Smooth muscle cell (in vitro differentiated cells): ENCODE data around the gene MAP7D1. TPM values are rescaled to one million over a fixed set of nuclear protein-coding genes. Genes with fewer than 3 reads are reported as not detected.

Source experiments
- DNase-seq: peaks from one replicate; lab custom pipeline; 2025; ENCODE audit not compliant: unreplicated experiment; lab: John Stamatoyannopoulos, UW
- H2AFZ ChIP-seq: fragments of 200-600 bp; sonication (generic); 2 replicates; pipeline ENCODE4 v1.6.0; 2016; ENCODE audit warnings: antibody characterized with exemption, low read depth, mild to moderate bottlenecking
- H3F3A ChIP-seq: fragments of 200-600 bp; sonication (generic); 2 replicates; pipeline ENCODE4 v1.6.0; 2017; ENCODE audit warnings: antibody characterized with exemption, low read depth
- H3K27ac ChIP-seq: fragments of 200-600 bp; sonication (generic); 2 replicates; pipeline ENCODE4 v1.5.1; 2016; ENCODE audit warnings: low read depth, mild to moderate bottlenecking
- H3K27me3 ChIP-seq: fragments of 200-600 bp; sonication (generic); 2 replicates; pipeline ENCODE4 v1.6.1; 2016; ENCODE audit warnings: low read depth, mild to moderate bottlenecking
- H3K36me3 ChIP-seq: fragments of 200-600 bp; sonication (generic); 2 replicates; pipeline ENCODE4 v1.5.1; 2016; ENCODE audit warnings: low read depth
- H3K4me1 ChIP-seq: fragments of 200-600 bp; sonication (generic); 2 replicates; pipeline ENCODE4 v1.5.1; 2016; ENCODE audit warnings: low read depth
- H3K4me2 ChIP-seq: fragments of 200-600 bp; sonication (generic); 2 replicates; pipeline ENCODE4 v1.6.0; 2016; ENCODE audit warnings: mild to moderate bottlenecking
- H3K4me3 ChIP-seq: fragments of 200-600 bp; sonication (generic); 2 replicates; pipeline ENCODE4 v1.5.1; 2016; ENCODE audit warnings: mild to moderate bottlenecking
- H3K79me2 ChIP-seq: fragments of 200-600 bp; sonication (generic); 2 replicates; pipeline ENCODE4 v1.6.0; 2016; ENCODE audit warnings: low read depth, mild to moderate bottlenecking
- H3K9ac ChIP-seq: fragments of 200-600 bp; sonication (generic); 2 replicates; pipeline ENCODE4 v1.6.0; 2016; ENCODE audit warnings: low read depth
- H3K9me3 ChIP-seq: fragments of 200-600 bp; sonication (generic); replicated peaks from 2 replicates; pipeline ENCODE4 v1.5.1; 2016; ENCODE audit warnings: low read depth
- H4K20me1 ChIP-seq: fragments of 200-600 bp; sonication (generic); 2 replicates; pipeline ENCODE4 v1.6.0; 2016; ENCODE audit warnings: low read depth
- WGBS: methylation state at CpG from one replicate; pipeline ENCODE4 v1.1.7; 2016; ENCODE audit warnings: low lambda C conversion rate; 5-methylcytosine and 5-hydroxymethylcytosine counted together
- polyA plus RNA-seq: library from polyadenylated mRNA; unstranded; fragments of >200 nt; fragmentation: Nextera tagmentation; extraction: Ambion mirVana; gene quantifications from 2 replicates; pipeline ENCODE4 v1.2.1, GENCODE V29; 2016
- total RNA-seq: library from RNA; depleted of rRNA; stranded (reverse); fragments of >200 nt; gene quantifications from 2 replicates; pipeline ENCODE4 v1.2.3, GENCODE V29; 2014
- TF ChIP-seq, protein P1 (sequence below): fragments of 200-600 bp; sonication (generic); IDR thresholded peaks from 2 replicates; pipeline ENCODE4 v1.5.1; 2017; ENCODE audit warnings: borderline replicate concordance, mild to moderate bottlenecking, antibody characterized with exemption; ENCODE audit not compliant: insufficient read depth, poor library complexity, severe bottlenecking

MAP7D1 gene
- total and polyA plus RNA-seq, 2 experiments from 2014 or later: 109 to 169 TPM

DNA sequence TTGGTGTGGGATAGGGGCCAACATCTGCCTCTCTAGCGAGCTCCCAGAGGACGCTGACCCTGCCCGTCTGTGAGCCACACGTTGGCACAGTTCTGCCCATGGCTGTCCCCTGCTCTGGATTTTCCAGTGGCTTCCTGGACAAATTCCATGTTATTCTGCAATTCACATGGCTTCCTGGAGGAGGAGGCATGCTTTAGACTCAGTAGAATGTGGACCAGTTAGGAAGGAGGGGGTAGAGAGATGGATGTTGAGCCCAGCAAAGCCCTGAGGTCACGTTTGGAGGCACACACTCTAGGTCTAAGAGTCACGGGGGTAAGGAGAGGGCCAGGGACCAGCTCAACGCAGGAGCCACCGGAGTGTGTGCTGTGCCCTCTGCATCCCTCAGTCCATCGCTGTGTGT is 43.1 kb upstream of the MAP7D1 start:
- H3K9me3 ChIP-seq: no peaks in the 10 kb centered on the region
- H2AFZ ChIP-seq: no peak overlapping the region
- H4K20me1 ChIP-seq: no peaks in the 10 kb centered on the region
- no peaks in the 10 kb centered on the region for H3K79me2 ChIP-seq
- WGBS: 92% methylated on average over 9 of the region's 9 CpGs
- H3F3A ChIP-seq: peaks cover 6% of the 10 kb centered on the region
- no peak overlapping the region for H3K9ac ChIP-seq
- no peaks in the 10 kb centered on the region for H3K27me3 ChIP-seq
- no peak overlapping the region for H3K4me3 ChIP-seq
- no peaks in the 10 kb centered on the region for H3K36me3 ChIP-seq
- TF ChIP-seq, protein P1, sequence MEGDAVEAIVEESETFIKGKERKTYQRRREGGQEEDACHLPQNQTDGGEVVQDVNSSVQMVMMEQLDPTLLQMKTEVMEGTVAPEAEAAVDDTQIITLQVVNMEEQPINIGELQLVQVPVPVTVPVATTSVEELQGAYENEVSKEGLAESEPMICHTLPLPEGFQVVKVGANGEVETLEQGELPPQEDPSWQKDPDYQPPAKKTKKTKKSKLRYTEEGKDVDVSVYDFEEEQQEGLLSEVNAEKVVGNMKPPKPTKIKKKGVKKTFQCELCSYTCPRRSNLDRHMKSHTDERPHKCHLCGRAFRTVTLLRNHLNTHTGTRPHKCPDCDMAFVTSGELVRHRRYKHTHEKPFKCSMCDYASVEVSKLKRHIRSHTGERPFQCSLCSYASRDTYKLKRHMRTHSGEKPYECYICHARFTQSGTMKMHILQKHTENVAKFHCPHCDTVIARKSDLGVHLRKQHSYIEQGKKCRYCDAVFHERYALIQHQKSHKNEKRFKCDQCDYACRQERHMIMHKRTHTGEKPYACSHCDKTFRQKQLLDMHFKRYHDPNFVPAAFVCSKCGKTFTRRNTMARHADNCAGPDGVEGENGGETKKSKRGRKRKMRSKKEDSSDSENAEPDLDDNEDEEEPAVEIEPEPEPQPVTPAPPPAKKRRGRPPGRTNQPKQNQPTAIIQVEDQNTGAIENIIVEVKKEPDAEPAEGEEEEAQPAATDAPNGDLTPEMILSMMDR: no peak
- H3K4me2 ChIP-seq: no peak overlapping the region
- no peak overlapping the region for H3K27ac ChIP-seq
- peaks cover 16% of the 10 kb centered on the region for H3K4me1 ChIP-seq
- no peak for DNase-seq

DNA sequence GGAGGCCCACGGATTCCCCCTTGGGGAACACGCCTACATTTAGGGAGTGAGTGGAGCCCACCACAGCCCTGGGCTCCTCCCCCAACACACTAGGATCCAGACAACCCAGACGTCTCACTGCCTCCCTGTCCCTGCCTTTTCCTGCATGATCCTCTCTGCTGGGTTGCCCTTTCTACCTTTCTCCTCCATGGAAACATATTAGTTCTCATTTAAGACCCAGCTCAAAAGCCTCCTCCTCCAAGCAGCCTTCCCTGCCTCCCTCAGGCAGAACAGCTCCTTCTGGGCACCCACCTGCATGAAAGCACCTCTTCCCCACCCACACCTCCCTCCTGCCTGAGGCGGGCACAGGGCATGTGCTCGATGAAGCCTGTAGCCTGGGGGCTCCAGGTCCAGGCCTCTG is 41.6 kb upstream of the MAP7D1 start:
- Histone ChIP-seq H3K4me2 (no peak overlapping the region), H3F3A (peaks cover 4% of the 10 kb centered on the region), H3K79me2 (no peaks in the 10 kb centered on the region), H3K9ac (no peak overlapping the region), H3K4me3 (no peak overlapping the region), H3K27me3 (no peaks in the 10 kb centered on the region), H3K27ac (no peak overlapping the region), H3K9me3 (no peaks in the 10 kb centered on the region), H2AFZ (no peak overlapping the region), H4K20me1 (no peaks in the 10 kb centered on the region), H3K36me3 (no peaks in the 10 kb centered on the region), H3K4me1 (peaks cover 14% of the 10 kb centered on the region)
- TF ChIP-seq, protein P1: no peak
- DNase-seq: no peak
- 84% methylated on average over 5 of the region's 5 CpGs for WGBS

DNA sequence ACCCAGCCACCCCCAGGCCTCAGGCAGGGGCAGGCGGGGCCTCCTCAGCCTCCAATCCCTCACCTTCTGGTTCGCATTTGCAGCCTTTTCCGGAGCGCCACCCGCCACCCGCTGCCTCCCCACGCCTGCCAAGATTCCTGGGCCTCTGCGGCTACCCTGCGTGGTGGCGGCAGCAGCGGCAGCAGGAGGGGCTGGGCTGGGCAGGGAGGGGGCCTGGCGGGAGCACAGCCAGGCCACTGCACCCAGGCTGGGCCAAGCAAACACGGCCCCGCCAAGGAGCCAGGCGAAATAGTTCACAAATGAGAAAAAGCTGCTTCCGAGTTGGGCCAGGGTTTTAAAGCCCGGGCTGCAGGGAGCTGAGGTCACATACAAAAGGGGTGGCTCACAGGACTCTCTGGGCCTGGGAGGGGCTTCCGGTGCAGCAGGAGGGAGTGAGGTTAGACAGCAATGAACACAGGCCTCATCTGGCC is 40.7 kb upstream of the MAP7D1 start:
- peaks cover 21% of the 10 kb centered on the region for H3K4me1 ChIP-seq
- TF ChIP-seq, protein P1: no peak
- H3K27me3 ChIP-seq: no peaks in the 10 kb centered on the region
- no peak overlapping the region for H2AFZ ChIP-seq
- no peak overlapping the region for H3K4me2 ChIP-seq
- H3K9ac ChIP-seq: no peak overlapping the region
- H3K9me3 ChIP-seq: no peaks in the 10 kb centered on the region
- H3K36me3 ChIP-seq: no peaks in the 10 kb centered on the region
- H3K27ac ChIP-seq: peak overlapping the region; percentile 53
- no peak overlapping the region for H3K4me3 ChIP-seq
- 64% methylated on average over 14 of the region's 18 CpGs for WGBS
- H4K20me1 ChIP-seq: no peaks in the 10 kb centered on the region
- no peaks in the 10 kb centered on the region for H3K79me2 ChIP-seq
- H3F3A ChIP-seq: peaks cover 4% of the 10 kb centered on the region
- no peak for DNase-seq

DNA sequence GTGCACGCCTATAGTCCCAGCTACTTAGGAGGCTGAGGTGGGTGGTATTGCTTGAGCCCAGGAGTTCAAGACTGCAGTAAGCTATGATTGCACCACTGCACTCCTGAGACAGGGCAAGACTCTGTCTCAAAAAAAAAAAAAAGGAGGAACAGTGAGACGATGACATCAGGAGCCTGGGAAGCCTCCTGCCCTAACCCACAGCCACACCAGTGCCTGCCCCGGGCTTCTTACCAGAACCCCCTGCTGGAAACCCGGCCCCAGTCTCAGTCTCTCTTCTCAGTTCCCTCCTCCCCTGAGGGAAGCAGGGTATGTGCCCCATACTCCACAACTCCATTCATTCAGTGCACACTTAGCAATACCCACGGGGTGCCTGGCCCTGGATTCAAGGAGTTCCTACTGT is 40.0 kb upstream of the MAP7D1 start:
- H3K9ac ChIP-seq: no peak overlapping the region
- H3K27me3 ChIP-seq: no peaks in the 10 kb centered on the region
- no peak overlapping the region for H2AFZ ChIP-seq
- H3K27ac ChIP-seq: peak overlapping the region; percentile 53
- H3F3A ChIP-seq: peaks cover 4% of the 10 kb centered on the region
- no peak for DNase-seq
- TF ChIP-seq, protein P1: no peak
- peak overlapping the region; percentile 31 for H3K4me2 ChIP-seq
- no peak overlapping the region for H3K4me3 ChIP-seq
- no peaks in the 10 kb centered on the region for H3K79me2 ChIP-seq
- WGBS: 50% methylated on average over 5 of the region's 5 CpGs
- H4K20me1 ChIP-seq: no peaks in the 10 kb centered on the region
- H3K9me3 ChIP-seq: no peaks in the 10 kb centered on the region
- peaks cover 21% of the 10 kb centered on the region for H3K4me1 ChIP-seq
- H3K36me3 ChIP-seq: no peaks in the 10 kb centered on the region
